Measurements from ENCODE around the gene CHD9.

DNA sequence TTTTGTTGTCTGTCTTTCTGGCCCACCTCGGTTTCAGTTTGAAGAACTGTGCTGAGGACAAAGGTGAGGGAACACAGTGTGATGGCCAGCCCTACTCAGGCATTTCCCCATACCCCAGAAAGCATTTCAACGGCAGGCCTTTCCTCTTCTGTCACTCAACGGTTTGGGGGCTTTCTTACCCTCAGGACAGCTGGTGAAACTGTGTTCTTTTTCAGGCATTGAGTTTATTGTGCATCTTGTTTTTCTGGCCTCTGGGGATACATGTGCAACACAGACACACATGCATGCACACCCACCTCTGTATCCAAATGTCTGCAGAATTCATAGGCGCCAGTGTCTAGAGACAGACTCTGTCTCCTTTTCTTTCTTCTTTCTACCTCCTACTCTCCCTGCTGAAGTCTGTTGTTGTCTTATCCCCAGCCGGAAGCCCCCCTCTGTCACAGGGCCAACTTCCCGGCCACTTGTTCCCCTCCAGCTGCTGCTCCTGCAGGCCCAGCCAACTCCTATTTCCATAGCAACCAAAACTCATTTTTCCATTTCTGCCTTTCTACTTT, 17.0 kb downstream of the CHD9 start:
- no peak for TF ChIP-seq EZH2 (optimal IDR thresholded peaks at IDR 0.05; ENCODE audit: low read depth, low read length)
- TF ChIP-seq, protein P1, sequence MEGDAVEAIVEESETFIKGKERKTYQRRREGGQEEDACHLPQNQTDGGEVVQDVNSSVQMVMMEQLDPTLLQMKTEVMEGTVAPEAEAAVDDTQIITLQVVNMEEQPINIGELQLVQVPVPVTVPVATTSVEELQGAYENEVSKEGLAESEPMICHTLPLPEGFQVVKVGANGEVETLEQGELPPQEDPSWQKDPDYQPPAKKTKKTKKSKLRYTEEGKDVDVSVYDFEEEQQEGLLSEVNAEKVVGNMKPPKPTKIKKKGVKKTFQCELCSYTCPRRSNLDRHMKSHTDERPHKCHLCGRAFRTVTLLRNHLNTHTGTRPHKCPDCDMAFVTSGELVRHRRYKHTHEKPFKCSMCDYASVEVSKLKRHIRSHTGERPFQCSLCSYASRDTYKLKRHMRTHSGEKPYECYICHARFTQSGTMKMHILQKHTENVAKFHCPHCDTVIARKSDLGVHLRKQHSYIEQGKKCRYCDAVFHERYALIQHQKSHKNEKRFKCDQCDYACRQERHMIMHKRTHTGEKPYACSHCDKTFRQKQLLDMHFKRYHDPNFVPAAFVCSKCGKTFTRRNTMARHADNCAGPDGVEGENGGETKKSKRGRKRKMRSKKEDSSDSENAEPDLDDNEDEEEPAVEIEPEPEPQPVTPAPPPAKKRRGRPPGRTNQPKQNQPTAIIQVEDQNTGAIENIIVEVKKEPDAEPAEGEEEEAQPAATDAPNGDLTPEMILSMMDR (IDR thresholded peaks at IDR 0.05; ENCODE audit: low read length), result no peak

All from MM.1S (cell line).